ENCODE data around the gene KLHL29. TPM values are rescaled to one million over a fixed set of nuclear protein-coding genes. Genes with fewer than 3 reads are reported as not detected.
"Not testable (repeated sequence)": the region's sequence is repeated elsewhere in the genome, so short reads cannot be mapped to it uniquely, and the experiment has no call there.

Gene KLHL29
- total RNA-seq, 1 experiment from 2014 or later, result 5.2 TPM

- DNase-seq (ENCODE audit: low read depth), result peak; percentile 82
These were observed 327.2 kb downstream of the KLHL29 start for GRCh38 chr2:23711979-23712755.

- DNase-seq (ENCODE audit: low read depth), result no peak
These were observed 327.8 kb downstream of the KLHL29 start for GRCh38 chr2:23712756-23713151.

GRCh38 chr2:23713351-23713750, 328.4 kb downstream of the KLHL29 start:
- DNase-seq (ENCODE audit: low read depth), result no peak

GRCh38 chr2:23718931-23719700, 334.1 kb downstream of the KLHL29 start:
- no peak for DNase-seq (ENCODE audit: low read depth)

- no peak for DNase-seq (ENCODE audit: low read depth)
These were observed 334.7 kb downstream of the KLHL29 start for GRCh38 chr2:23719716-23720115.

GRCh38 chr2:23720705-23721453, 335.9 kb downstream of the KLHL29 start:
- DNase-seq (ENCODE audit: low read depth), result no peak

- peak; percentile 13 for DNase-seq (ENCODE audit: low read depth)
These were observed 336.5 kb downstream of the KLHL29 start for GRCh38 chr2:23721454-23721826.

- DNase-seq (ENCODE audit: low read depth), result no peak
These were observed 337.3 kb downstream of the KLHL29 start for GRCh38 chr2:23722255-23722654.

GRCh38 chr2:23723029-23723428, 338.1 kb downstream of the KLHL29 start:
- not testable (repeated sequence) for DNase-seq (ENCODE audit: low read depth)

- DNase-seq (ENCODE audit: low read depth), result no peak
These were observed 349.4 kb downstream of the KLHL29 start for GRCh38 chr2:23734416-23734815.

- not testable (repeated sequence) for DNase-seq (ENCODE audit: low read depth)
These were observed 351.8 kb downstream of the KLHL29 start for GRCh38 chr2:23736783-23737182.

- DNase-seq (ENCODE audit: low read depth), result peak; percentile 26
These were observed 360.2 kb downstream of the KLHL29 start for GRCh38 chr2:23745068-23745725.

- DNase-seq (ENCODE audit: low read depth), result peak; percentile 97
These were observed 360.7 kb downstream of the KLHL29 start for GRCh38 chr2:23745726-23746105.

GRCh38 chr2:23746141-23746863, 361.3 kb downstream of the KLHL29 start:
- no peak for DNase-seq (ENCODE audit: low read depth)

GRCh38 chr2:23751747-23752265, 366.8 kb downstream of the KLHL29 start:
- no peak for DNase-seq (ENCODE audit: low read depth)

- DNase-seq (ENCODE audit: low read depth), result no peak
These were observed 368.5 kb downstream of the KLHL29 start for GRCh38 chr2:23753291-23754010.

GRCh38 chr2:23754970-23755369, 370.0 kb downstream of the KLHL29 start:
- no peak for DNase-seq (ENCODE audit: low read depth)

GRCh38 chr2:23756593-23757292, 371.8 kb downstream of the KLHL29 start:
- no peak for DNase-seq (ENCODE audit: low read depth)

- DNase-seq (ENCODE audit: low read depth), result peak; percentile 82
These were observed 372.9 kb downstream of the KLHL29 start for GRCh38 chr2:23757686-23758433.

Measured in LHCN-M2 (cell line).